GM23338 (cell line): ENCODE results near the gene DDA1. TPM values are rescaled to one million over a fixed set of nuclear protein-coding genes. Genes with fewer than 3 reads are reported as not detected.

Experiments used
- ATAC-seq: fragments of 200-7000 bp; cut with Tn5 transposase; 3 replicates; pipeline ENCODE4 v1.9.1; 2020
- DNase-seq: peaks from one replicate; pipeline ENCODE4 v3.0.0-alpha.2; 2015; ENCODE audit warnings: low spot score
- H2AFZ ChIP-seq: fragments of 200-600 bp; sonication (generic); 2 replicates; pipeline ENCODE4 v1.8.0; 2016; ENCODE audit warnings: antibody characterized with exemption, mild to moderate bottlenecking, moderate library complexity
- H3F3A ChIP-seq: fragments of 200-600 bp; sonication (generic); replicated peaks from 2 replicates; pipeline ENCODE4 v1.8.0; 2017; ENCODE audit warnings: antibody characterized with exemption, mixed run types, low read depth
- H3K27ac ChIP-seq: fragments of 200-600 bp; sonication (generic); 2 replicates; pipeline ENCODE4 v1.6.1; 2016; ENCODE audit warnings: low read depth
- H3K27me3 ChIP-seq: fragments of 200-600 bp; sonication (generic); 2 replicates; pipeline ENCODE4 v1.8.0; 2016; ENCODE audit warnings: mild to moderate bottlenecking, mixed run types, moderate library complexity; ENCODE audit not compliant: insufficient read depth
- H3K36me3 ChIP-seq: fragments of 200-600 bp; sonication (generic); 2 replicates; pipeline ENCODE4 v1.8.0; 2016; ENCODE audit warnings: mild to moderate bottlenecking; ENCODE audit not compliant: insufficient read depth
- H3K4me1 ChIP-seq: fragments of 200-600 bp; sonication (generic); 2 replicates; pipeline ENCODE4 v1.8.0; 2016; ENCODE audit warnings: mild to moderate bottlenecking, moderate library complexity; ENCODE audit not compliant: insufficient read depth
- H3K4me2 ChIP-seq: fragments of 200-600 bp; sonication (generic); 2 replicates; pipeline ENCODE4 v1.7.1; 2017; ENCODE audit warnings: mixed run types
- H3K4me3 ChIP-seq: fragments of 200-600 bp; sonication (generic); 2 replicates; pipeline ENCODE4 v1.6.1; 2016; ENCODE audit warnings: mixed run types
- H3K79me2 ChIP-seq: fragments of 200-600 bp; sonication (generic); replicated peaks from 2 replicates; pipeline ENCODE4 v1.8.0; 2017; ENCODE audit warnings: mild to moderate bottlenecking; ENCODE audit not compliant: insufficient read depth
- H3K9me2 ChIP-seq: fragments of 200-600 bp; sonication (generic); 2 replicates; pipeline ENCODE4 v1.8.0; 2017; ENCODE audit not compliant: insufficient read depth
- H4K20me1 ChIP-seq: fragments of 200-600 bp; sonication (generic); replicated peaks from 2 replicates; pipeline ENCODE4 v1.8.0; 2017; ENCODE audit warnings: mild to moderate bottlenecking; ENCODE audit not compliant: insufficient read depth
- H3K27ac Mint-ChIP-seq: 2 replicates; pipeline ENCODE4 v1.8.0; 2020; ENCODE audit warnings: inconsistent platforms, mild to moderate bottlenecking, moderate library complexity, mixed read lengths
- H3K27me3 Mint-ChIP-seq: 3 replicates; pipeline ENCODE4 v1.8.0; 2022; ENCODE audit warnings: low read depth, mild to moderate bottlenecking, moderate library complexity, mixed read lengths, inconsistent platforms; ENCODE audit not compliant: insufficient read depth, poor library complexity
- H3K36me3 Mint-ChIP-seq: 3 replicates; pipeline ENCODE4 v1.8.0; 2021; ENCODE audit warnings: low read depth, mild to moderate bottlenecking, inconsistent platforms, moderate library complexity, mixed read lengths
- H3K4me1 Mint-ChIP-seq: 3 replicates; pipeline ENCODE4 v1.8.0; 2020; ENCODE audit warnings: mild to moderate bottlenecking, inconsistent platforms, mixed read lengths
- H3K4me3 Mint-ChIP-seq: 3 replicates; pipeline ENCODE4 v1.8.0; 2021; ENCODE audit warnings: moderate library complexity, mild to moderate bottlenecking, inconsistent platforms, mixed read lengths
- H3K9me3 Mint-ChIP-seq: 3 replicates; pipeline ENCODE4 v1.8.0; 2020; ENCODE audit warnings: moderate library complexity, mild to moderate bottlenecking, inconsistent platforms, mixed read lengths
- CREB1 ChIP-seq: fragments of 250-450 bp; sonication (Bioruptor Pico); IDR thresholded peaks from 2 replicates; pipeline ENCODE4 v1.5.0; 2020; ENCODE audit warnings: low read depth, mild to moderate bottlenecking, moderate library complexity
- EZH2 ChIP-seq: fragments of 200-600 bp; sonication (generic); IDR thresholded peaks from one replicate; pipeline ENCODE4 v1.8.0; 2017; ENCODE audit warnings: antibody characterized with exemption, mild to moderate bottlenecking, low read depth; ENCODE audit not compliant: unreplicated experiment
- EZH2phosphoT487 ChIP-seq: fragments of 200-600 bp; sonication (generic); IDR thresholded peaks from one replicate; pipeline ENCODE4 v1.8.1; 2018; ENCODE audit warnings: antibody characterized with exemption; ENCODE audit not compliant: unreplicated experiment
- JUNB ChIP-seq: IDR thresholded peaks from one replicate; pipeline ENCODE4 v1.6.1; 2016; ENCODE audit warnings: antibody characterized with exemption; ENCODE audit not compliant: unreplicated experiment
- NANOG ChIP-seq: IDR thresholded peaks from 2 replicates; pipeline ENCODE4 v1.6.1; 2016; ENCODE audit warnings: antibody characterized with exemption, borderline replicate concordance
- POLR2AphosphoS5 ChIP-seq: IDR thresholded peaks from 2 replicates; pipeline ENCODE4 v1.6.1; 2016; ENCODE audit warnings: antibody characterized with exemption, low read depth
- STAT1 ChIP-seq: IDR thresholded peaks from one replicate; pipeline ENCODE4 v1.6.1; 2016; ENCODE audit warnings: antibody characterized with exemption; ENCODE audit not compliant: unreplicated experiment
- ZNF114 ChIP-seq: fragments of 250-450 bp; sonication (Bioruptor Pico); IDR thresholded peaks from 2 replicates; pipeline ENCODE4 v1.5.0; 2020; ENCODE audit warnings: mild to moderate bottlenecking, moderate library complexity
- ZNF331 ChIP-seq: fragments of 250-450 bp; sonication (Bioruptor Pico); IDR thresholded peaks from 2 replicates; pipeline ENCODE4 v1.5.0; 2020; ENCODE audit warnings: low read depth, mild to moderate bottlenecking, moderate library complexity
- polyA plus RNA-seq: library from polyadenylated mRNA; unstranded; fragments of >200 nt; fragmentation: Nextera tagmentation; extraction: Ambion mirVana; gene quantifications from 2 replicates; pipeline ENCODE4 v1.2.1, GENCODE V29; 2016
- total RNA-seq: library from RNA; depleted of rRNA; stranded (reverse); fragments of >200 nt; shearing (Covaris generic); gene quantifications from 2 replicates; pipeline ENCODE4 v1.2.3, GENCODE V29; 2014
- TF ChIP-seq, protein P1 (sequence below): fragments of 250-450 bp; sonication (Bioruptor Pico); IDR thresholded peaks from 2 replicates; pipeline ENCODE4 v1.5.0; 2020; ENCODE audit warnings: mild to moderate bottlenecking, moderate library complexity
- TF ChIP-seq, protein P2 (sequence below), 2 experiments: fragments of 200-600 bp in 1 of 2; sonication (generic) in 1 of 2; conservative IDR thresholded peaks; 2 replicates each; pipeline versions ENCODE4 v1.5.1 to v1.6.1; 2016 to 2017; ENCODE audit warnings: antibody characterized with exemption in 2 of 2, low read depth in 2 of 2, mild to moderate bottlenecking in 2 of 2, moderate library complexity in 1 of 2
- TF ChIP-seq, protein P3 (sequence below): IDR thresholded peaks from one replicate; pipeline ENCODE4 v1.6.1; 2018; ENCODE audit warnings: antibody characterized with exemption; ENCODE audit not compliant: unreplicated experiment
- TF ChIP-seq, protein P4 (sequence below): IDR thresholded peaks from 2 replicates; pipeline ENCODE4 v1.6.1; 2016; ENCODE audit warnings: antibody characterized with exemption

DDA1 gene
- total and polyA plus RNA-seq, 2 experiments from 2014 or later, result 34.6 to 107 TPM

DNA sequence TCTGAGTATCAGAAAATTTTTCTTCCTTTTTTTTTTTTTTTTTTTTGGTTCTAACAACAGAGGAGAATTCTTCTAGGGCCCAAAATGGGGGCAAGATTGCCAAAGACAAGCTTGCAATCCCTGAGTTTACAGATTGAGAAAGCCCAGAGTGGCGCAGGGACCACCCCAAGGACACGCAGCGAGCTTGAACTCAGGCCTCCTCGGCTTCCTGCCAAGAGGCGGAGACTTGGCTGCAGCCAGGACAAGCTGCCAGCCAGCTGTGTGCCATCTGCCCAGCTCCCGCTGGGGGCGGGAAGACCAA, 4.2 kb upstream of the DDA1 start:
- Histone ChIP-seq H3K36me3 (no peaks in the 10 kb centered on the region), H3K4me1 (peaks cover 38% of the 10 kb centered on the region), H3F3A (peaks cover 40% of the 10 kb centered on the region), H3K9me2 (no peaks in the 10 kb centered on the region), H4K20me1 (peaks cover 5% of the 10 kb centered on the region), H3K4me2 (peak overlapping the region; percentile 75), H3K79me2 (peaks cover 15% of the 10 kb centered on the region), H3K27me3 (no peaks in the 10 kb centered on the region), H3K27ac (peak overlapping the region; percentile 84), H2AFZ (no peak overlapping the region), H3K4me3 (peak overlapping the region; percentile 38; the same call in 1 of the 2 replicates)
- H3K27me3 Mint-ChIP-seq, result peaks cover 31% of the 10 kb centered on the region
- no peaks in the 10 kb centered on the region; the same call in 1 of the 3 replicates for H3K9me3 Mint-ChIP-seq
- no peak for TF ChIP-seq JUNB
- TF ChIP-seq EZH2phosphoT487, result no peak
- no peak for TF ChIP-seq POLR2AphosphoS5
- no peak for TF ChIP-seq CREB1 (CRISPR knock-in tag)
- TF ChIP-seq, protein P1, sequence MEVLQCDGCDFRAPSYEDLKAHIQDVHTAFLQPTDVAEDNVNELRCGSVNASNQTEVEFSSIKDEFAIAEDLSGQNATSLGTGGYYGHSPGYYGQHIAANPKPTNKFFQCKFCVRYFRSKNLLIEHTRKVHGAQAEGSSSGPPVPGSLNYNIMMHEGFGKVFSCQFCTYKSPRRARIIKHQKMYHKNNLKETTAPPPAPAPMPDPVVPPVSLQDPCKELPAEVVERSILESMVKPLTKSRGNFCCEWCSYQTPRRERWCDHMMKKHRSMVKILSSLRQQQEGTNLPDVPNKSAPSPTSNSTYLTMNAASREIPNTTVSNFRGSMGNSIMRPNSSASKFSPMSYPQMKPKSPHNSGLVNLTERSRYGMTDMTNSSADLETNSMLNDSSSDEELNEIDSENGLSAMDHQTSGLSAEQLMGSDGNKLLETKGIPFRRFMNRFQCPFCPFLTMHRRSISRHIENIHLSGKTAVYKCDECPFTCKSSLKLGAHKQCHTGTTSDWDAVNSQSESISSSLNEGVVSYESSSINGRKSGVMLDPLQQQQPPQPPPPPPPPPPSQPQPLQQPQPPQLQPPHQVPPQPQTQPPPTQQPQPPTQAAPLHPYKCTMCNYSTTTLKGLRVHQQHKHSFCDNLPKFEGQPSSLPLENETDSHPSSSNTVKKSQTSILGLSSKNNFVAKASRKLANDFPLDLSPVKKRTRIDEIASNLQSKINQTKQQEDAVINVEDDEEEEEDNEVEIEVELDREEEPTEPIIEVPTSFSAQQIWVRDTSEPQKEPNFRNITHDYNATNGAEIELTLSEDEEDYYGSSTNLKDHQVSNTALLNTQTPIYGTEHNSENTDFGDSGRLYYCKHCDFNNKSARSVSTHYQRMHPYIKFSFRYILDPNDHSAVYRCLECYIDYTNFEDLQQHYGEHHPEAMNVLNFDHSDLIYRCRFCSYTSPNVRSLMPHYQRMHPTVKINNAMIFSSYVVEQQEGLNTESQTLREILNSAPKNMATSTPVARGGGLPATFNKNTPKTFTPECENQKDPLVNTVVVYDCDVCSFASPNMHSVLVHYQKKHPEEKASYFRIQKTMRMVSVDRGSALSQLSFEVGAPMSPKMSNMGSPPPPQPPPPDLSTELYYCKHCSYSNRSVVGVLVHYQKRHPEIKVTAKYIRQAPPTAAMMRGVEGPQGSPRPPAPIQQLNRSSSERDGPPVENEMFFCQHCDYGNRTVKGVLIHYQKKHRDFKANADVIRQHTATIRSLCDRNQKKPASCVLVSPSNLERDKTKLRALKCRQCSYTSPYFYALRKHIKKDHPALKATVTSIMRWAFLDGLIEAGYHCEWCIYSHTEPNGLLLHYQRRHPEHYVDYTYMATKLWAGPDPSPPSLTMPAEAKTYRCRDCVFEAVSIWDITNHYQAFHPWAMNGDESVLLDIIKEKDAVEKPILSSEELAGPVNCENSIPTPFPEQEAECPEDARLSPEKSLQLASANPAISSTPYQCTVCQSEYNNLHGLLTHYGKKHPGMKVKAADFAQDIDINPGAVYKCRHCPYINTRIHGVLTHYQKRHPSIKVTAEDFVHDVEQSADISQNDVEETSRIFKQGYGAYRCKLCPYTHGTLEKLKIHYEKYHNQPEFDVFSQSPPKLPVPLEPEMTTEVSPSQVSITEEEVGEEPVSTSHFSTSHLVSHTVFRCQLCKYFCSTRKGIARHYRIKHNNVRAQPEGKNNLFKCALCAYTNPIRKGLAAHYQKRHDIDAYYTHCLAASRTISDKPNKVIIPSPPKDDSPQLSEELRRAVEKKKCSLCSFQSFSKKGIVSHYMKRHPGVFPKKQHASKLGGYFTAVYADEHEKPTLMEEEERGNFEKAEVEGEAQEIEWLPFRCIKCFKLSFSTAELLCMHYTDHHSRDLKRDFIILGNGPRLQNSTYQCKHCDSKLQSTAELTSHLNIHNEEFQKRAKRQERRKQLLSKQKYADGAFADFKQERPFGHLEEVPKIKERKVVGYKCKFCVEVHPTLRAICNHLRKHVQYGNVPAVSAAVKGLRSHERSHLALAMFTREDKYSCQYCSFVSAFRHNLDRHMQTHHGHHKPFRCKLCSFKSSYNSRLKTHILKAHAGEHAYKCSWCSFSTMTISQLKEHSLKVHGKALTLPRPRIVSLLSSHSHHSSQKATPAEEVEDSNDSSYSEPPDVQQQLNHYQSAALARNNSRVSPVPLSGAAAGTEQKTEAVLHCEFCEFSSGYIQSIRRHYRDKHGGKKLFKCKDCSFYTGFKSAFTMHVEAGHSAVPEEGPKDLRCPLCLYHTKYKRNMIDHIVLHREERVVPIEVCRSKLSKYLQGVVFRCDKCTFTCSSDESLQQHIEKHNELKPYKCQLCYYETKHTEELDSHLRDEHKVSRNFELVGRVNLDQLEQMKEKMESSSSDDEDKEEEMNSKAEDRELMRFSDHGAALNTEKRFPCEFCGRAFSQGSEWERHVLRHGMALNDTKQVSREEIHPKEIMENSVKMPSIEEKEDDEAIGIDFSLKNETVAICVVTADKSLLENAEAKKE (CRISPR knock-in tag), result no peak
- no peak for TF ChIP-seq EZH2
- no peak for TF ChIP-seq ZNF114 (CRISPR knock-in tag)
- TF ChIP-seq STAT1, result no peak
- no peak for TF ChIP-seq ZNF331
- TF ChIP-seq, protein P2, sequence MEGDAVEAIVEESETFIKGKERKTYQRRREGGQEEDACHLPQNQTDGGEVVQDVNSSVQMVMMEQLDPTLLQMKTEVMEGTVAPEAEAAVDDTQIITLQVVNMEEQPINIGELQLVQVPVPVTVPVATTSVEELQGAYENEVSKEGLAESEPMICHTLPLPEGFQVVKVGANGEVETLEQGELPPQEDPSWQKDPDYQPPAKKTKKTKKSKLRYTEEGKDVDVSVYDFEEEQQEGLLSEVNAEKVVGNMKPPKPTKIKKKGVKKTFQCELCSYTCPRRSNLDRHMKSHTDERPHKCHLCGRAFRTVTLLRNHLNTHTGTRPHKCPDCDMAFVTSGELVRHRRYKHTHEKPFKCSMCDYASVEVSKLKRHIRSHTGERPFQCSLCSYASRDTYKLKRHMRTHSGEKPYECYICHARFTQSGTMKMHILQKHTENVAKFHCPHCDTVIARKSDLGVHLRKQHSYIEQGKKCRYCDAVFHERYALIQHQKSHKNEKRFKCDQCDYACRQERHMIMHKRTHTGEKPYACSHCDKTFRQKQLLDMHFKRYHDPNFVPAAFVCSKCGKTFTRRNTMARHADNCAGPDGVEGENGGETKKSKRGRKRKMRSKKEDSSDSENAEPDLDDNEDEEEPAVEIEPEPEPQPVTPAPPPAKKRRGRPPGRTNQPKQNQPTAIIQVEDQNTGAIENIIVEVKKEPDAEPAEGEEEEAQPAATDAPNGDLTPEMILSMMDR (conservative IDR thresholded peaks at IDR 0.05; ENCODE audit: low read depth in 2 of 2), result no peak
- TF ChIP-seq, protein P3, sequence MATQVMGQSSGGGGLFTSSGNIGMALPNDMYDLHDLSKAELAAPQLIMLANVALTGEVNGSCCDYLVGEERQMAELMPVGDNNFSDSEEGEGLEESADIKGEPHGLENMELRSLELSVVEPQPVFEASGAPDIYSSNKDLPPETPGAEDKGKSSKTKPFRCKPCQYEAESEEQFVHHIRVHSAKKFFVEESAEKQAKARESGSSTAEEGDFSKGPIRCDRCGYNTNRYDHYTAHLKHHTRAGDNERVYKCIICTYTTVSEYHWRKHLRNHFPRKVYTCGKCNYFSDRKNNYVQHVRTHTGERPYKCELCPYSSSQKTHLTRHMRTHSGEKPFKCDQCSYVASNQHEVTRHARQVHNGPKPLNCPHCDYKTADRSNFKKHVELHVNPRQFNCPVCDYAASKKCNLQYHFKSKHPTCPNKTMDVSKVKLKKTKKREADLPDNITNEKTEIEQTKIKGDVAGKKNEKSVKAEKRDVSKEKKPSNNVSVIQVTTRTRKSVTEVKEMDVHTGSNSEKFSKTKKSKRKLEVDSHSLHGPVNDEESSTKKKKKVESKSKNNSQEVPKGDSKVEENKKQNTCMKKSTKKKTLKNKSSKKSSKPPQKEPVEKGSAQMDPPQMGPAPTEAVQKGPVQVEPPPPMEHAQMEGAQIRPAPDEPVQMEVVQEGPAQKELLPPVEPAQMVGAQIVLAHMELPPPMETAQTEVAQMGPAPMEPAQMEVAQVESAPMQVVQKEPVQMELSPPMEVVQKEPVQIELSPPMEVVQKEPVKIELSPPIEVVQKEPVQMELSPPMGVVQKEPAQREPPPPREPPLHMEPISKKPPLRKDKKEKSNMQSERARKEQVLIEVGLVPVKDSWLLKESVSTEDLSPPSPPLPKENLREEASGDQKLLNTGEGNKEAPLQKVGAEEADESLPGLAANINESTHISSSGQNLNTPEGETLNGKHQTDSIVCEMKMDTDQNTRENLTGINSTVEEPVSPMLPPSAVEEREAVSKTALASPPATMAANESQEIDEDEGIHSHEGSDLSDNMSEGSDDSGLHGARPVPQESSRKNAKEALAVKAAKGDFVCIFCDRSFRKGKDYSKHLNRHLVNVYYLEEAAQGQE, result no peak
- TF ChIP-seq, protein P4, sequence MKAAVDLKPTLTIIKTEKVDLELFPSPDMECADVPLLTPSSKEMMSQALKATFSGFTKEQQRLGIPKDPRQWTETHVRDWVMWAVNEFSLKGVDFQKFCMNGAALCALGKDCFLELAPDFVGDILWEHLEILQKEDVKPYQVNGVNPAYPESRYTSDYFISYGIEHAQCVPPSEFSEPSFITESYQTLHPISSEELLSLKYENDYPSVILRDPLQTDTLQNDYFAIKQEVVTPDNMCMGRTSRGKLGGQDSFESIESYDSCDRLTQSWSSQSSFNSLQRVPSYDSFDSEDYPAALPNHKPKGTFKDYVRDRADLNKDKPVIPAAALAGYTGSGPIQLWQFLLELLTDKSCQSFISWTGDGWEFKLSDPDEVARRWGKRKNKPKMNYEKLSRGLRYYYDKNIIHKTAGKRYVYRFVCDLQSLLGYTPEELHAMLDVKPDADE, result no peak
- no peak for TF ChIP-seq NANOG
- H3K4me1 Mint-ChIP-seq, result peaks cover 37% of the 10 kb centered on the region
- DNase-seq (no peak), ATAC-seq (no peak)
- peak overlapping the region; percentile 95 for H3K4me3 Mint-ChIP-seq
- peaks cover 9% of the 10 kb centered on the region for H3K36me3 Mint-ChIP-seq
- H3K27ac Mint-ChIP-seq, result no peak overlapping the region
